Measurements from ENCODE around the gene HIGD1A. TPM values are rescaled to one million over a fixed set of nuclear protein-coding genes. Genes with fewer than 3 reads are reported as not detected.

Gene HIGD1A
- total and polyA plus RNA-seq, 4 donors = 76.1 to 148 (median 86.1) TPM

DNA sequence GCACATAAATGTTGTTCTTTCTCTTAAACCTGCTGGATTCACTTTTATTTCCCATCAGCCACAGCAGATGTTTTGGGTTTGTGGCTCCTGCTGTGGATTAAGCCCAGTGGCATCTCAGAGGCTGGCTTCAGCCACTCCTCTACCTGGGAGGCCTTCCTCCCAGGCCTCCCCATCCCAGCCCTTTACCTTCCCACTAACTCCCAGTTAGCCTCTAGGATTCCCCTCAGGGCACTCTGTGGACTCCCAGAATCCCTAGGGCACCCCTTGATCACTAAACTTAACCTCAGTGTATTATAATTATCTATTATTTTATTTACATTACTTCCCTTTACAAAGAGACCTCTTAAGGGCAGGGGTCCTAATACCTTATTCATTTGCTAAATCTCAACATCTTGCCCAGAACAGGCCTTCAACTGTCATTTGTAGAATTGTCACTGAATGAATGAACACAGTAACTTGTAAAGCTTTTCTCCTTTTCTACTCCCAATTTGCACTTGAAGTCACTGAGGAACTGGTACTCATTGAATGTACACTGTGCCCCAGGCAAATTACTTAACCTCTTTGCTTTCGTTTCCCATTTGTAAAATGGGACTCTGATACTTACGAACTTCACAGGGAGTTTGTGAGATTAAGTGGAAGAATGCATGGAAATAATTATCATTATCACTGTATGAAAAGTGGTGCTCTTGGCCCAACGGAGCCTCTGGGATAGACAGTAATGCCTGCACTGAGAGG lies 39.6 kb downstream of the HIGD1A start:
- Histone ChIP-seq H3K27ac (ENCODE audit: low read depth in 1 of 2, low read length in 1 of 2) (peak overlapping the region in 1 of 2 donors; percentile 51), H3K9ac (ENCODE audit: insufficient read depth in 1 of 2, low read length in 2 of 2) (no peak overlapping the region), H3K36me3 (ENCODE audit: control insufficient read depth in 4 of 4, insufficient read depth in 4 of 4, low read length in 4 of 4) (no peaks in the 10 kb centered on the region), H3K27me3 (ENCODE audit: control insufficient read depth in 3 of 3, insufficient read depth in 3 of 3, low read length in 2 of 3) (no peaks in the 10 kb centered on the region), H3K9me3 (ENCODE audit: control insufficient read depth in 4 of 4, insufficient read depth in 3 of 4, low read length in 3 of 4) (no peaks in the 10 kb centered on the region), H3K4me1 (ENCODE audit: control insufficient read depth in 5 of 5, insufficient read depth in 5 of 5, low read length in 5 of 5) (peaks cover 0 to 5% (median 0%) of the 10 kb centered on the region in 5 donors), H3K4me3 (no peak overlapping the region)
- TF ChIP-seq, protein P1, sequence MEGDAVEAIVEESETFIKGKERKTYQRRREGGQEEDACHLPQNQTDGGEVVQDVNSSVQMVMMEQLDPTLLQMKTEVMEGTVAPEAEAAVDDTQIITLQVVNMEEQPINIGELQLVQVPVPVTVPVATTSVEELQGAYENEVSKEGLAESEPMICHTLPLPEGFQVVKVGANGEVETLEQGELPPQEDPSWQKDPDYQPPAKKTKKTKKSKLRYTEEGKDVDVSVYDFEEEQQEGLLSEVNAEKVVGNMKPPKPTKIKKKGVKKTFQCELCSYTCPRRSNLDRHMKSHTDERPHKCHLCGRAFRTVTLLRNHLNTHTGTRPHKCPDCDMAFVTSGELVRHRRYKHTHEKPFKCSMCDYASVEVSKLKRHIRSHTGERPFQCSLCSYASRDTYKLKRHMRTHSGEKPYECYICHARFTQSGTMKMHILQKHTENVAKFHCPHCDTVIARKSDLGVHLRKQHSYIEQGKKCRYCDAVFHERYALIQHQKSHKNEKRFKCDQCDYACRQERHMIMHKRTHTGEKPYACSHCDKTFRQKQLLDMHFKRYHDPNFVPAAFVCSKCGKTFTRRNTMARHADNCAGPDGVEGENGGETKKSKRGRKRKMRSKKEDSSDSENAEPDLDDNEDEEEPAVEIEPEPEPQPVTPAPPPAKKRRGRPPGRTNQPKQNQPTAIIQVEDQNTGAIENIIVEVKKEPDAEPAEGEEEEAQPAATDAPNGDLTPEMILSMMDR (IDR thresholded peaks at IDR 0.05; ENCODE audit: control extremely low read depth, extremely low read depth) = no peak
- WGBS, 2 donors = 63 to 71% methylated on average over 3 of the region's 3 CpGs
- no peak for DNase-seq
- ATAC-seq (ENCODE audit: insufficient read depth, low FRiP score) = no peak

- TF ChIP-seq, protein P1 (IDR thresholded peaks at IDR 0.05; ENCODE audit: control extremely low read depth, extremely low read depth) = no peak
- H3K9ac ChIP-seq (ENCODE audit: insufficient read depth in 1 of 2, low read length in 2 of 2) = no peak overlapping the region
- H3K4me3 ChIP-seq = no peak overlapping the region
- 67 to 94% methylated on average over 3 of the region's 3 CpGs for WGBS, 2 donors
- H3K4me1 ChIP-seq (ENCODE audit: control insufficient read depth in 5 of 5, insufficient read depth in 5 of 5, low read length in 5 of 5) = peaks cover 0 to 5% (median 0%) of the 10 kb centered on the region in 5 donors
- DNase-seq = peak in 2 of 3 donors; percentile 42 to 57
- no peaks in the 10 kb centered on the region for H3K9me3 ChIP-seq (ENCODE audit: control insufficient read depth in 4 of 4, insufficient read depth in 3 of 4, low read length in 3 of 4)
- ATAC-seq (ENCODE audit: insufficient read depth, low FRiP score) = no peak
- no peaks in the 10 kb centered on the region for H3K36me3 ChIP-seq (ENCODE audit: control insufficient read depth in 4 of 4, insufficient read depth in 4 of 4, low read length in 4 of 4)
- H3K27me3 ChIP-seq (ENCODE audit: control insufficient read depth in 3 of 3, insufficient read depth in 3 of 3, low read length in 2 of 3) = no peaks in the 10 kb centered on the region
- peak overlapping the region in 1 of 2 donors; percentile 51 for H3K27ac ChIP-seq (ENCODE audit: low read depth in 1 of 2, low read length in 1 of 2)
Observed at GRCh38 chr3:42764115-42764514, 40.2 kb downstream of the HIGD1A start.

GRCh38 chr3:42763021-42763420 lies 41.3 kb downstream of the HIGD1A start:
- WGBS, 2 donors = 54 to 80% methylated on average over 2 of the region's 2 CpGs
- Histone ChIP-seq H3K4me1 (ENCODE audit: control insufficient read depth in 5 of 5, insufficient read depth in 5 of 5, low read length in 5 of 5) (peaks cover 0 to 5% (median 0%) of the 10 kb centered on the region in 5 donors), H3K4me3 (no peak overlapping the region), H3K27ac (ENCODE audit: low read depth in 1 of 2, low read length in 1 of 2) (no peak overlapping the region), H3K27me3 (ENCODE audit: control insufficient read depth in 3 of 3, insufficient read depth in 3 of 3, low read length in 2 of 3) (no peaks in the 10 kb centered on the region), H3K9ac (ENCODE audit: insufficient read depth in 1 of 2, low read length in 2 of 2) (no peak overlapping the region), H3K9me3 (ENCODE audit: control insufficient read depth in 4 of 4, insufficient read depth in 3 of 4, low read length in 3 of 4) (no peaks in the 10 kb centered on the region), H3K36me3 (ENCODE audit: control insufficient read depth in 4 of 4, insufficient read depth in 4 of 4, low read length in 4 of 4) (no peaks in the 10 kb centered on the region)
- peak in 2 of 3 donors; percentile 42 to 61 for DNase-seq
- TF ChIP-seq, protein P1 (IDR thresholded peaks at IDR 0.05; ENCODE audit: control extremely low read depth, extremely low read depth) = no peak
- no peak for ATAC-seq (ENCODE audit: insufficient read depth, low FRiP score)
